ENCODE measurements around the gene POMP. TPM values are rescaled to one million over a fixed set of nuclear protein-coding genes. Genes with fewer than 3 reads are reported as not detected.

The POMP gene
- polyA plus RNA-seq, 1 of the 3 experiments (the other 2 are of a cell fraction), result 37.1 TPM

DNA sequence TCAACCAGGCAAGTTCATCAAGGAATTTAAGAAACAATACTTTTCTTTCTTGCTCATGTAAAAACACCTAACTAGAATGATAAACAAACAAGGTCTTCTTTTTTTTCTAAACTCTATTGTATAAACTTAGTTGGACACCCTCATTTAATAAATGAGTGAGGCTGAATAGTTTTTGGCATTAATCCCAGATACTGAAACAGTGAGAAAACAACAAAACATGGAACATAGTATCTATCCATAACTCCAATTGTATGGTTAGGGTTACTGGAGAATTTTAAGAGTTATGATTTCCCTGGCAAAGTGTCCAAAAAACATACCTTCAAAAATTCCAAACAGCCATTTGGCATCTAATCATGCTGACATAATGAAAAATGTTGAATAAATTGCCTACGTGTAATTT lies 5.8 kb upstream of the POMP start (continued):
- TF ChIP-seq, protein P1, sequence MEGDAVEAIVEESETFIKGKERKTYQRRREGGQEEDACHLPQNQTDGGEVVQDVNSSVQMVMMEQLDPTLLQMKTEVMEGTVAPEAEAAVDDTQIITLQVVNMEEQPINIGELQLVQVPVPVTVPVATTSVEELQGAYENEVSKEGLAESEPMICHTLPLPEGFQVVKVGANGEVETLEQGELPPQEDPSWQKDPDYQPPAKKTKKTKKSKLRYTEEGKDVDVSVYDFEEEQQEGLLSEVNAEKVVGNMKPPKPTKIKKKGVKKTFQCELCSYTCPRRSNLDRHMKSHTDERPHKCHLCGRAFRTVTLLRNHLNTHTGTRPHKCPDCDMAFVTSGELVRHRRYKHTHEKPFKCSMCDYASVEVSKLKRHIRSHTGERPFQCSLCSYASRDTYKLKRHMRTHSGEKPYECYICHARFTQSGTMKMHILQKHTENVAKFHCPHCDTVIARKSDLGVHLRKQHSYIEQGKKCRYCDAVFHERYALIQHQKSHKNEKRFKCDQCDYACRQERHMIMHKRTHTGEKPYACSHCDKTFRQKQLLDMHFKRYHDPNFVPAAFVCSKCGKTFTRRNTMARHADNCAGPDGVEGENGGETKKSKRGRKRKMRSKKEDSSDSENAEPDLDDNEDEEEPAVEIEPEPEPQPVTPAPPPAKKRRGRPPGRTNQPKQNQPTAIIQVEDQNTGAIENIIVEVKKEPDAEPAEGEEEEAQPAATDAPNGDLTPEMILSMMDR (IDR thresholded peaks at IDR 0.05), result no peak
- TF ChIP-seq MEF2A (IDR thresholded peaks at IDR 0.05; ENCODE audit: borderline replicate concordance, low read depth), result no peak
- no peak for TF ChIP-seq TCF12 (IDR thresholded peaks at IDR 0.05)
- no peak for TF ChIP-seq FOXJ3 (CRISPR knock-in tag; IDR thresholded peaks at IDR 0.05)
- TF ChIP-seq ELF1 (IDR thresholded peaks at IDR 0.05), result no peak
- no peak for TF ChIP-seq JUND (IDR thresholded peaks at IDR 0.05)
- TF ChIP-seq, protein P2, sequence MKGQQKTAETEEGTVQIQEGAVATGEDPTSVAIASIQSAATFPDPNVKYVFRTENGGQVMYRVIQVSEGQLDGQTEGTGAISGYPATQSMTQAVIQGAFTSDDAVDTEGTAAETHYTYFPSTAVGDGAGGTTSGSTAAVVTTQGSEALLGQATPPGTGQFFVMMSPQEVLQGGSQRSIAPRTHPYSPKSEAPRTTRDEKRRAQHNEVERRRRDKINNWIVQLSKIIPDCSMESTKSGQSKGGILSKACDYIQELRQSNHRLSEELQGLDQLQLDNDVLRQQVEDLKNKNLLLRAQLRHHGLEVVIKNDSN (IDR thresholded peaks at IDR 0.05; ENCODE audit: borderline replicate concordance, low read depth), result no peak

DNA sequence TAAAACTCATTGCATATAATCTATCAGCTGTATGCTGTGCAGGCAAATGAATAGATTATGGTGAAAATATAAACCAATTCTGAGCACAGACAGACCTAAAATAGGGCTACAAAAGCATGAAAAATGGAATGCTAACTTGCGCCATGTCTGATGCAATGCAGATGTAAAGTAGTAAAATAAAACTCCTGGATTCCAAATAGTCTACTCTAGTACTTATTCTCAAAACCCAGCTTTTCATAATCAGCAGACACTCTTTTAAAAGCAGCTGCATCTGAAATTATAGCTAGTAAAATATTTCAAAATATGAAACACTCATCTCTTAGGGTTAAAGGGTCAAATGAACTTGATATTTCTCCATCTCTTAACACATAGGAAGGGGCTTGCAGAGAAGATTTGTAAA lies 4.7 kb upstream of the POMP start:
- Histone ChIP-seq H3K9me3 (no peaks in the 10 kb centered on the region), H3K9ac (no peak overlapping the region), H2AFZ (ENCODE audit: low read depth) (no peak overlapping the region), H3K4me2 (no peak overlapping the region), H3K4me3 (ENCODE audit: low read depth in 2 of 2, low read length in 1 of 2) (no peak overlapping the region), H3K4me1 (ENCODE audit: control insufficient read depth in 1 of 2, insufficient read depth in 2 of 2, low read depth in 1 of 2, low read length in 1 of 2) (peaks cover 5 to 16% of the 10 kb centered on the region in 2 experiments; a peak in 3 of 4 replicates), H3K36me3 (replicated peaks in 1 of 2; ENCODE audit: control insufficient read depth in 1 of 2, insufficient read depth in 2 of 2, low read length in 1 of 2) (peaks cover 0 to 10% of the 10 kb centered on the region in 2 experiments), H4K20me1 (ENCODE audit: insufficient read depth) (no peaks in the 10 kb centered on the region), H3K79me2 (ENCODE audit: insufficient read depth) (peaks cover 53% of the 10 kb centered on the region), H3K27me3 (ENCODE audit: insufficient read depth) (no peaks in the 10 kb centered on the region), H3K27ac (ENCODE audit: low read depth in 2 of 2, low read length in 1 of 2) (no peak overlapping the region), H3F3A (replicated peaks; ENCODE audit: insufficient read depth) (no peaks in the 10 kb centered on the region), H3K9me2 (no peaks in the 10 kb centered on the region)
- POLR2A ChIA-PET, result no interaction called here
- DNase-seq, result no peak
- CTCF ChIA-PET, result no interaction called here
- 86% methylated on average over 1 of the region's 1 CpG for WGBS (ENCODE audit: low lambda C conversion rate)
- TF ChIP-seq, protein P3, sequence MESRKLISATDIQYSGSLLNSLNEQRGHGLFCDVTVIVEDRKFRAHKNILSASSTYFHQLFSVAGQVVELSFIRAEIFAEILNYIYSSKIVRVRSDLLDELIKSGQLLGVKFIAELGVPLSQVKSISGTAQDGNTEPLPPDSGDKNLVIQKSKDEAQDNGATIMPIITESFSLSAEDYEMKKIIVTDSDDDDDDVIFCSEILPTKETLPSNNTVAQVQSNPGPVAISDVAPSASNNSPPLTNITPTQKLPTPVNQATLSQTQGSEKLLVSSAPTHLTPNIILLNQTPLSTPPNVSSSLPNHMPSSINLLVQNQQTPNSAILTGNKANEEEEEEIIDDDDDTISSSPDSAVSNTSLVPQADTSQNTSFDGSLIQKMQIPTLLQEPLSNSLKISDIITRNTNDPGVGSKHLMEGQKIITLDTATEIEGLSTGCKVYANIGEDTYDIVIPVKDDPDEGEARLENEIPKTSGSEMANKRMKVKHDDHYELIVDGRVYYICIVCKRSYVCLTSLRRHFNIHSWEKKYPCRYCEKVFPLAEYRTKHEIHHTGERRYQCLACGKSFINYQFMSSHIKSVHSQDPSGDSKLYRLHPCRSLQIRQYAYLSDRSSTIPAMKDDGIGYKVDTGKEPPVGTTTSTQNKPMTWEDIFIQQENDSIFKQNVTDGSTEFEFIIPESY (IDR thresholded peaks at IDR 0.05; ENCODE audit: borderline replicate concordance, low read depth), result no peak
- TF ChIP-seq RXRA (IDR thresholded peaks at IDR 0.05; ENCODE audit: borderline replicate concordance, low read depth) (no peak), NFIC (IDR thresholded peaks at IDR 0.05; ENCODE audit: borderline replicate concordance) (no peak), SIN3A (IDR thresholded peaks at IDR 0.05; ENCODE audit: borderline replicate concordance, low read depth, low read length) (no peak), NRF1 (IDR thresholded peaks at IDR 0.05; ENCODE audit: low read depth, low read length) (no peak), RAD21 (IDR thresholded peaks at IDR 0.05; ENCODE audit: low read length) (no peak)
- TF ChIP-seq, protein P4, sequence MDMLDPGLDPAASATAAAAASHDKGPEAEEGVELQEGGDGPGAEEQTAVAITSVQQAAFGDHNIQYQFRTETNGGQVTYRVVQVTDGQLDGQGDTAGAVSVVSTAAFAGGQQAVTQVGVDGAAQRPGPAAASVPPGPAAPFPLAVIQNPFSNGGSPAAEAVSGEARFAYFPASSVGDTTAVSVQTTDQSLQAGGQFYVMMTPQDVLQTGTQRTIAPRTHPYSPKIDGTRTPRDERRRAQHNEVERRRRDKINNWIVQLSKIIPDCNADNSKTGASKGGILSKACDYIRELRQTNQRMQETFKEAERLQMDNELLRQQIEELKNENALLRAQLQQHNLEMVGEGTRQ (IDR thresholded peaks at IDR 0.05; ENCODE audit: borderline replicate concordance, low read depth, low read length), result no peak

Measured in SK-N-SH (cell line).